HepG2 (cell line): ENCODE data around the gene CHD9. TPM values are rescaled to one million over a fixed set of nuclear protein-coding genes. Genes with fewer than 3 reads are reported as not detected.

ENCODE experiments used
- ADNP ChIP-seq: sonication (generic); formaldehyde crosslinking; IDR thresholded peaks from 2 replicates; pipeline ENCODE4 v1.4.0; 2020; ENCODE audit warnings: missing genetic modification reagents
- CHD4 ChIP-seq: fragments of 200-600 bp; sonication (generic); IDR thresholded peaks from 2 replicates; pipeline ENCODE4 v1.7.0; 2017; ENCODE audit warnings: mild to moderate bottlenecking, low read length, borderline replicate concordance
- EED ChIP-seq: sonication (generic); formaldehyde crosslinking; IDR thresholded peaks from 2 replicates; pipeline ENCODE4 v1.5.0; 2020; ENCODE audit warnings: mild to moderate bottlenecking, missing genetic modification reagents
- KLF11 ChIP-seq: IDR thresholded peaks from 2 replicates; pipeline ENCODE4 v1.6.1; 2016; ENCODE audit warnings: missing compliant biosample characterization
- MBD4 ChIP-seq: IDR thresholded peaks from 2 replicates; pipeline ENCODE4 v1.6.1; 2012; ENCODE audit warnings: low read length, inconsistent platforms, borderline replicate concordance
- MXD4 ChIP-seq: IDR thresholded peaks from 2 replicates; pipeline ENCODE4 v1.6.1; 2016; ENCODE audit warnings: mild to moderate bottlenecking, missing biosample characterization, missing genetic modification reagents
- NFE2L1 ChIP-seq: sonication (generic); formaldehyde crosslinking; IDR thresholded peaks from 2 replicates; pipeline ENCODE4 v1.4.0; 2020; ENCODE audit warnings: missing genetic modification reagents, mild to moderate bottlenecking, borderline replicate concordance
- NRL ChIP-seq: sonication (generic); formaldehyde crosslinking; IDR thresholded peaks from 2 replicates; pipeline ENCODE4 v1.5.0; 2020; ENCODE audit warnings: missing genetic modification reagents, mild to moderate bottlenecking, moderate library complexity, borderline replicate concordance
- ONECUT2 ChIP-seq: sonication (generic); formaldehyde crosslinking; IDR thresholded peaks from 2 replicates; pipeline ENCODE4 v1.4.0; 2020; ENCODE audit warnings: missing genetic modification reagents
- ZBTB44 ChIP-seq: sonication (generic); formaldehyde crosslinking; IDR thresholded peaks from 2 replicates; pipeline ENCODE4 v1.4.0; 2020; ENCODE audit warnings: missing genetic modification reagents
- ZBTB7A ChIP-seq: sonication (generic); formaldehyde crosslinking; IDR thresholded peaks from 2 replicates; pipeline ENCODE4 v1.8.0; 2022; ENCODE audit warnings: mild to moderate bottlenecking, missing genetic modification reagents
- ZNF343 ChIP-seq: sonication (generic); formaldehyde crosslinking; IDR thresholded peaks from 2 replicates; pipeline ENCODE4 v1.4.0; 2020; ENCODE audit warnings: mild to moderate bottlenecking, missing genetic modification reagents
- ZNF547 ChIP-seq: sonication (generic); formaldehyde crosslinking; IDR thresholded peaks from 2 replicates; pipeline ENCODE4 v1.5.1; 2020; ENCODE audit warnings: mild to moderate bottlenecking, missing genetic modification reagents
- polyA plus RNA-seq, 8 experiments: library from polyadenylated mRNA; depleted of rRNA in 3 of 8; stranded (reverse) in 7 of 8; unstranded in 1 of 8; fragments of >200 nt; fragmentation: Illumina TruSeq in 4 of 8; extraction: Trizol in 4 of 8; gene quantifications; 2 replicates each; pipeline versions ENCODE4 v1.2.1 to v1.2.3, GENCODE V29; 2011 to 2016; ENCODE audit warnings: low read depth in 4 of 8, missing spikeins in 1 of 8, mixed read lengths in 1 of 8; ENCODE audit not compliant: insufficient read depth in 1 of 8
- total RNA-seq, 5 experiments: library from RNA; depleted of rRNA; stranded (reverse); fragments of >200 nt; fragmentation: Illumina TruSeq; extraction: Trizol; gene quantifications; 2 replicates each; pipeline ENCODE4 v1.2.3, GENCODE V29; 2016; ENCODE audit warnings: low read depth in 1 of 5
- TF ChIP-seq, protein P1 (sequence below), 2 experiments: sonication (generic) in 1 of 2; formaldehyde crosslinking in 1 of 2; IDR thresholded peaks; 2 replicates each; pipeline versions ENCODE4 v1.6.1 to v1.9.0; 2014 to 2022; ENCODE audit warnings: antibody characterized with exemption in 1 of 2, borderline replicate concordance in 1 of 2, inconsistent platforms in 1 of 2, low read depth in 1 of 2, missing genetic modification reagents in 1 of 2
- TF ChIP-seq, protein P2 (sequence below): conservative IDR thresholded peaks from 2 replicates; pipeline ENCODE4 v1.6.1; 2018; ENCODE audit warnings: missing genetic modification reagents
- TF ChIP-seq, protein P3 (sequence below): sonication (generic); formaldehyde crosslinking; IDR thresholded peaks from 2 replicates; pipeline ENCODE4; 2020; ENCODE audit warnings: missing genetic modification reagents, mild to moderate bottlenecking, borderline replicate concordance

The CHD9 gene
- total and polyA plus RNA-seq, 2 of the 13 experiments (the other 11 are each of a cell fraction or from before 2014, with no cell fraction given) = 23.4 to 27.7 TPM

DNA sequence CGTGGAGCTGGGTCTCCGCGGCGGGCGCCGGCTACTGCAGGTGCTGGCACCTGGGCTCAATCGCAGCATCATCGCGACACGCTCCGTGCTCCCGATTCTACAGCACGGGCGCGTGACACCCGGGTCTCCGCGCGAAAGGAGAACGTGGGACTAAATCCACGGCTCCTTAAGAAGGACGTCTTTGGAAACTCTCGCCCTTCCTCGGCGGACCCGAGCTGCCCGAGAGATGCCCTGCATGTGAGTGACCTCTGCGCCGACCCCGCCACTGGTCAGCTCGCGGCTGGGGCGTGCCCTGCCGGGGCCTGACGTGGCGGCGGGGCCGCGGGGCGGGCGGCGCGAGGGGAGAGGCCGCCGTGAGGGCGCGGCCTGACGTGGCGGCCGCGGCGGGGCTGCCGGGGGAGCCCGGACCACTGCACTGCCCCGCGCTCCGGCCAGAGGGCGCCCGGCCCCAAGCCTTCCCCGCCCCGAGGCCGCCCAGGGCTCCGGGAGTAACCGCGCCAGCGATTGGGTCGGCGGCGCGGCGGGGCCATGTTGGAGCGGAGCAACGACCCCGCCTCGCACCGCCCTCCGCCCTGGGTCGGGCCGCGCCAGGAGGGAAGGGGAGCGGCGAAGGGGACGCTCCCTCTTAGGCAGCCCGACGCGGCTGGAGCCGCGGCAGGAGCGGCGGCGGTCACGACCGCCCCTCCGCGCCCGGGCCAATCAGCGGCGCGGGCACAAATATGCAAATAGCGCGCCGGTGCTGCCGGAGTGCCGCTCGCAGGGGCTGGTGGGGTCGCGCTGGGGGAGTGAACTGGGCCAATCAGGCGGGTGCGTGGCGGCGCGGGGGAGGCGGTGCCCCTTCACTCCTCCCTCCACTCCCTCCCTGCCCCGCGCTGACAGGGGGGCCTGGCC lies 75.6 kb downstream of the CHD9 start (continued):
- TF ChIP-seq ONECUT2 (CRISPR knock-in tag) = no peak
- peak; percentile 10; the same call in 1 of the 2 replicates for TF ChIP-seq ZBTB7A (CRISPR knock-in tag)
- peak; percentile 71; the same call in 1 of the 2 replicates for TF ChIP-seq ZNF547 (CRISPR knock-in tag)
- TF ChIP-seq, protein P1, sequence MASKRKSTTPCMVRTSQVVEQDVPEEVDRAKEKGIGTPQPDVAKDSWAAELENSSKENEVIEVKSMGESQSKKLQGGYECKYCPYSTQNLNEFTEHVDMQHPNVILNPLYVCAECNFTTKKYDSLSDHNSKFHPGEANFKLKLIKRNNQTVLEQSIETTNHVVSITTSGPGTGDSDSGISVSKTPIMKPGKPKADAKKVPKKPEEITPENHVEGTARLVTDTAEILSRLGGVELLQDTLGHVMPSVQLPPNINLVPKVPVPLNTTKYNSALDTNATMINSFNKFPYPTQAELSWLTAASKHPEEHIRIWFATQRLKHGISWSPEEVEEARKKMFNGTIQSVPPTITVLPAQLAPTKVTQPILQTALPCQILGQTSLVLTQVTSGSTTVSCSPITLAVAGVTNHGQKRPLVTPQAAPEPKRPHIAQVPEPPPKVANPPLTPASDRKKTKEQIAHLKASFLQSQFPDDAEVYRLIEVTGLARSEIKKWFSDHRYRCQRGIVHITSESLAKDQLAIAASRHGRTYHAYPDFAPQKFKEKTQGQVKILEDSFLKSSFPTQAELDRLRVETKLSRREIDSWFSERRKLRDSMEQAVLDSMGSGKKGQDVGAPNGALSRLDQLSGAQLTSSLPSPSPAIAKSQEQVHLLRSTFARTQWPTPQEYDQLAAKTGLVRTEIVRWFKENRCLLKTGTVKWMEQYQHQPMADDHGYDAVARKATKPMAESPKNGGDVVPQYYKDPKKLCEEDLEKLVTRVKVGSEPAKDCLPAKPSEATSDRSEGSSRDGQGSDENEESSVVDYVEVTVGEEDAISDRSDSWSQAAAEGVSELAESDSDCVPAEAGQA (IDR thresholded peaks at IDR 0.05; ENCODE audit: low read depth) = peak; percentile 58; the same call in 1 of the 2 replicates
- TF ChIP-seq, protein P1 (CRISPR knock-in tag; IDR thresholded peaks at IDR 0.05; ENCODE audit: borderline replicate concordance) = no peak
- peak; percentile 29; the same call in 1 of the 2 replicates for TF ChIP-seq KLF11 (CRISPR knock-in tag)
- TF ChIP-seq ADNP (CRISPR knock-in tag) = no peak
- no peak; the same call in 1 of the 2 replicates for TF ChIP-seq CHD4
- TF ChIP-seq MXD4 (CRISPR knock-in tag) = no peak; the same call in 1 of the 2 replicates
- TF ChIP-seq NRL (CRISPR knock-in tag) = peak; percentile 88
- peak; percentile 53; the same call in 1 of the 2 replicates for TF ChIP-seq ZNF343 (CRISPR knock-in tag)
- TF ChIP-seq, protein P2, sequence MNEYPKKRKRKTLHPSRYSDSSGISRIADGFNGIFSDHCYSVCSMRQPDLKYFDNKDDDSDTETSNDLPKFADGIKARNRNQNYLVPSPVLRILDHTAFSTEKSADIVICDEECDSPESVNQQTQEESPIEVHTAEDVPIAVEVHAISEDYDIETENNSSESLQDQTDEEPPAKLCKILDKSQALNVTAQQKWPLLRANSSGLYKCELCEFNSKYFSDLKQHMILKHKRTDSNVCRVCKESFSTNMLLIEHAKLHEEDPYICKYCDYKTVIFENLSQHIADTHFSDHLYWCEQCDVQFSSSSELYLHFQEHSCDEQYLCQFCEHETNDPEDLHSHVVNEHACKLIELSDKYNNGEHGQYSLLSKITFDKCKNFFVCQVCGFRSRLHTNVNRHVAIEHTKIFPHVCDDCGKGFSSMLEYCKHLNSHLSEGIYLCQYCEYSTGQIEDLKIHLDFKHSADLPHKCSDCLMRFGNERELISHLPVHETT (CRISPR knock-in tag) = peak; percentile 19; the same call in 1 of the 2 replicates
- TF ChIP-seq NFE2L1 (CRISPR knock-in tag) = no peak
- TF ChIP-seq EED = no peak
- TF ChIP-seq, protein P3, sequence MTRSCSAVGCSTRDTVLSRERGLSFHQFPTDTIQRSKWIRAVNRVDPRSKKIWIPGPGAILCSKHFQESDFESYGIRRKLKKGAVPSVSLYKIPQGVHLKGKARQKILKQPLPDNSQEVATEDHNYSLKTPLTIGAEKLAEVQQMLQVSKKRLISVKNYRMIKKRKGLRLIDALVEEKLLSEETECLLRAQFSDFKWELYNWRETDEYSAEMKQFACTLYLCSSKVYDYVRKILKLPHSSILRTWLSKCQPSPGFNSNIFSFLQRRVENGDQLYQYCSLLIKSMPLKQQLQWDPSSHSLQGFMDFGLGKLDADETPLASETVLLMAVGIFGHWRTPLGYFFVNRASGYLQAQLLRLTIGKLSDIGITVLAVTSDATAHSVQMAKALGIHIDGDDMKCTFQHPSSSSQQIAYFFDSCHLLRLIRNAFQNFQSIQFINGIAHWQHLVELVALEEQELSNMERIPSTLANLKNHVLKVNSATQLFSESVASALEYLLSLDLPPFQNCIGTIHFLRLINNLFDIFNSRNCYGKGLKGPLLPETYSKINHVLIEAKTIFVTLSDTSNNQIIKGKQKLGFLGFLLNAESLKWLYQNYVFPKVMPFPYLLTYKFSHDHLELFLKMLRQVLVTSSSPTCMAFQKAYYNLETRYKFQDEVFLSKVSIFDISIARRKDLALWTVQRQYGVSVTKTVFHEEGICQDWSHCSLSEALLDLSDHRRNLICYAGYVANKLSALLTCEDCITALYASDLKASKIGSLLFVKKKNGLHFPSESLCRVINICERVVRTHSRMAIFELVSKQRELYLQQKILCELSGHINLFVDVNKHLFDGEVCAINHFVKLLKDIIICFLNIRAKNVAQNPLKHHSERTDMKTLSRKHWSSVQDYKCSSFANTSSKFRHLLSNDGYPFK (CRISPR knock-in tag) = peak; percentile 54
- TF ChIP-seq MBD4 = no peak
- TF ChIP-seq ZBTB44 (CRISPR knock-in tag) = no peak
